DND-41 (cell line): ENCODE results near the gene MMEL1.
"Not testable (repeated sequence)": the region's sequence is repeated elsewhere in the genome, so short reads cannot be mapped to it uniquely, and the experiment has no call there.

Experiments used
- EZH2 ChIP-seq: IDR thresholded peaks from 3 replicates; pipeline ENCODE4 v1.6.1; 2012; ENCODE audit warnings: borderline replicate concordance, low read depth, mild to moderate bottlenecking, moderate library complexity, low read length, inconsistent platforms; ENCODE audit not compliant: severe bottlenecking
- TF ChIP-seq, protein P1 (sequence below): IDR thresholded peaks from 2 replicates; pipeline ENCODE4 v1.5.1; 2012; ENCODE audit warnings: borderline replicate concordance, low read length, moderate library complexity, mild to moderate bottlenecking; ENCODE audit not compliant: poor library complexity, severe bottlenecking; ENCODE audit errors: extremely low read depth

- TF ChIP-seq EZH2 = not testable (repeated sequence)
- TF ChIP-seq, protein P1, sequence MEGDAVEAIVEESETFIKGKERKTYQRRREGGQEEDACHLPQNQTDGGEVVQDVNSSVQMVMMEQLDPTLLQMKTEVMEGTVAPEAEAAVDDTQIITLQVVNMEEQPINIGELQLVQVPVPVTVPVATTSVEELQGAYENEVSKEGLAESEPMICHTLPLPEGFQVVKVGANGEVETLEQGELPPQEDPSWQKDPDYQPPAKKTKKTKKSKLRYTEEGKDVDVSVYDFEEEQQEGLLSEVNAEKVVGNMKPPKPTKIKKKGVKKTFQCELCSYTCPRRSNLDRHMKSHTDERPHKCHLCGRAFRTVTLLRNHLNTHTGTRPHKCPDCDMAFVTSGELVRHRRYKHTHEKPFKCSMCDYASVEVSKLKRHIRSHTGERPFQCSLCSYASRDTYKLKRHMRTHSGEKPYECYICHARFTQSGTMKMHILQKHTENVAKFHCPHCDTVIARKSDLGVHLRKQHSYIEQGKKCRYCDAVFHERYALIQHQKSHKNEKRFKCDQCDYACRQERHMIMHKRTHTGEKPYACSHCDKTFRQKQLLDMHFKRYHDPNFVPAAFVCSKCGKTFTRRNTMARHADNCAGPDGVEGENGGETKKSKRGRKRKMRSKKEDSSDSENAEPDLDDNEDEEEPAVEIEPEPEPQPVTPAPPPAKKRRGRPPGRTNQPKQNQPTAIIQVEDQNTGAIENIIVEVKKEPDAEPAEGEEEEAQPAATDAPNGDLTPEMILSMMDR = not testable (repeated sequence)
Observed at GRCh38 chr1:2568187-2568816, 64.5 kb downstream of the MMEL1 start.
